DMS114 treated with DMSO at 0.1 percent for 48 hours (cell line): ENCODE results near the gene CCDC88B.

Experiments
- DNase-seq: peaks from one replicate; lab custom pipeline; 2025; ENCODE audit not compliant: unreplicated experiment; lab: John Stamatoyannopoulos, UW

The CCDC88B gene

GRCh38 chr11:64358907-64359711, 19.1 kb downstream of the CCDC88B start, which contains the start of gene RPS6KA4:
Gene RPS6KA4 (plus strand): TSS chr11:64359162. CDS start chr11:64359236, 74 bp downstream.
- no peak for DNase-seq

- no peak for DNase-seq
These were observed 19.9 kb downstream of the CCDC88B start for GRCh38 chr11:64359712-64360445.

- DNase-seq = no peak
These were observed 20.5 kb downstream of the CCDC88B start for GRCh38 chr11:64360448-64360921.

- DNase-seq = no peak
These were observed 21.7 kb downstream of the CCDC88B start for GRCh38 chr11:64361659-64362058.

- no peak for DNase-seq
These were observed 22.3 kb downstream of the CCDC88B start for GRCh38 chr11:64362339-64362738.

GRCh38 chr11:64364435-64364834, 24.4 kb downstream of the CCDC88B start:
- no peak for DNase-seq

GRCh38 chr11:64364911-64365310, 24.9 kb downstream of the CCDC88B start:
- no peak for DNase-seq

- DNase-seq = no peak
These were observed 26.7 kb downstream of the CCDC88B start for GRCh38 chr11:64366751-64367150.

- DNase-seq = no peak
These were observed 28.1 kb downstream of the CCDC88B start for GRCh38 chr11:64367931-64368672.

GRCh38 chr11:64368673-64369074, 28.7 kb downstream of the CCDC88B start:
- no peak for DNase-seq

GRCh38 chr11:64369440-64370421, 29.7 kb downstream of the CCDC88B start:
- no peak for DNase-seq

- no peak for DNase-seq
These were observed 31.2 kb downstream of the CCDC88B start for GRCh38 chr11:64371201-64371600.

- no peak for DNase-seq
These were observed 32.0 kb downstream of the CCDC88B start for GRCh38 chr11:64372021-64372420.

- no peak for DNase-seq
These were observed 33.0 kb downstream of the CCDC88B start for GRCh38 chr11:64372802-64373597.

GRCh38 chr11:64373598-64373974, 33.6 kb downstream of the CCDC88B start:
- no peak for DNase-seq

GRCh38 chr11:64376071-64376470, 36.1 kb downstream of the CCDC88B start:
- no peak for DNase-seq

- no peak for DNase-seq
These were observed 38.4 kb downstream of the CCDC88B start for GRCh38 chr11:64378335-64378880.

- no peak for DNase-seq
These were observed 39.2 kb downstream of the CCDC88B start for GRCh38 chr11:64379160-64379559.
